ENCODE data around the gene PTPRN2. TPM values are rescaled to one million over a fixed set of nuclear protein-coding genes. Genes with fewer than 3 reads are reported as not detected.

Gene PTPRN2
- polyA plus RNA-seq, 6 donors from 2014 or later, result 1.4 to 4.6 (median 3.8) TPM

GRCh38 chr7:158403013-158403821, 184.4 kb downstream of the PTPRN2 start:
- Mint-ChIP-seq H3K27me3 (no peaks in the 10 kb centered on the region), H3K9me3 (peaks cover 0 to 11% (median 9%) of the 10 kb centered on the region in 7 donors), H3K4me3 (no peak overlapping the region), H3K4me1 (no peaks in the 10 kb centered on the region), H3K27ac (no peak overlapping the region), H3K36me3 (peaks cover 0 to 11% of the 10 kb centered on the region in 2 donors)
- ATAC-seq (ENCODE audit: low read depth in 2 of 2) (no peak), DNase-seq (no peak)

GRCh38 chr7:158402471-158402870, 185.2 kb downstream of the PTPRN2 start:
- Mint-ChIP-seq H3K27me3 (no peaks in the 10 kb centered on the region), H3K36me3 (peaks cover 0 to 11% of the 10 kb centered on the region in 2 donors), H3K27ac (no peak overlapping the region), H3K4me1 (no peaks in the 10 kb centered on the region), H3K9me3 (peaks cover 0 to 18% (median 11%) of the 10 kb centered on the region in 7 donors), H3K4me3 (no peak overlapping the region)
- DNase-seq, result no peak
- no peak for ATAC-seq (ENCODE audit: low read depth in 2 of 2)

- peaks cover 0 to 11% of the 10 kb centered on the region in 2 donors for H3K36me3 Mint-ChIP-seq
- no peak overlapping the region for H3K4me3 Mint-ChIP-seq
- H3K4me1 Mint-ChIP-seq, result no peaks in the 10 kb centered on the region
- no peak overlapping the region for H3K27ac Mint-ChIP-seq
- peaks cover 0 to 19% (median 11%) of the 10 kb centered on the region in 7 donors for H3K9me3 Mint-ChIP-seq
- H3K27me3 Mint-ChIP-seq, result no peaks in the 10 kb centered on the region
- DNase-seq, result no peak
- ATAC-seq (ENCODE audit: low read depth in 2 of 2), result no peak
These were observed 185.8 kb downstream of the PTPRN2 start for GRCh38 chr7:158401826-158402225.

- H3K36me3 Mint-ChIP-seq, result peaks cover 0 to 11% of the 10 kb centered on the region in 2 donors
These were observed 186.3 kb downstream of the PTPRN2 start for GRCh38 chr7:158401295-158401694.

GRCh38 chr7:158400601-158401225, 186.9 kb downstream of the PTPRN2 start:
- no peaks in the 10 kb centered on the region for H3K27me3 Mint-ChIP-seq
- H3K9me3 Mint-ChIP-seq, result peaks cover 0 to 19% (median 11%) of the 10 kb centered on the region in 7 donors
- no peak overlapping the region for H3K4me3 Mint-ChIP-seq
- ATAC-seq (ENCODE audit: low read depth in 2 of 2) (no peak), DNase-seq (no peak)
- peaks cover 0 to 11% of the 10 kb centered on the region in 2 donors for H3K36me3 Mint-ChIP-seq
- no peak overlapping the region for H3K27ac Mint-ChIP-seq
- no peaks in the 10 kb centered on the region for H3K4me1 Mint-ChIP-seq

More at GRCh38 chr7:158401295-158401694, 186.3 kb downstream of the PTPRN2 start:
- Mint-ChIP-seq H3K27ac (peak overlapping the region in 1 of 6 donors; percentile 17), H3K27me3 (no peaks in the 10 kb centered on the region), H3K4me1 (no peaks in the 10 kb centered on the region), H3K9me3 (peaks cover 0 to 19% (median 11%) of the 10 kb centered on the region in 7 donors), H3K4me3 (no peak overlapping the region)
- no peak for DNase-seq
- no peak for ATAC-seq (ENCODE audit: low read depth in 2 of 2)

- Mint-ChIP-seq H3K27me3 (no peaks in the 10 kb centered on the region), H3K4me3 (peak overlapping the region in 1 of 8 donors; percentile 28), H3K36me3 (peaks cover 0 to 11% of the 10 kb centered on the region in 2 donors), H3K27ac (no peak overlapping the region), H3K4me1 (no peaks in the 10 kb centered on the region), H3K9me3 (peaks cover 0 to 19% (median 11%) of the 10 kb centered on the region in 7 donors)
- DNase-seq, result no peak
- no peak for ATAC-seq (ENCODE audit: low read depth in 2 of 2)
These were observed 187.9 kb downstream of the PTPRN2 start for GRCh38 chr7:158399762-158400161.

- ATAC-seq (ENCODE audit: low read depth in 2 of 2) (no peak), DNase-seq (no peak)
- Mint-ChIP-seq H3K4me3 (no peak overlapping the region), H3K36me3 (peaks cover 0 to 11% of the 10 kb centered on the region in 2 donors), H3K9me3 (peaks cover 0 to 19% (median 11%) of the 10 kb centered on the region in 7 donors), H3K27ac (no peak overlapping the region), H3K4me1 (no peaks in the 10 kb centered on the region), H3K27me3 (no peaks in the 10 kb centered on the region)
These were observed 188.9 kb downstream of the PTPRN2 start for GRCh38 chr7:158398750-158399149.

GRCh38 chr7:158397885-158398284, 189.7 kb downstream of the PTPRN2 start:
- Mint-ChIP-seq H3K4me1 (no peaks in the 10 kb centered on the region), H3K36me3 (peaks cover 0 to 11% of the 10 kb centered on the region in 2 donors), H3K27me3 (peaks cover 0 to 4% (median 0%) of the 10 kb centered on the region in 3 donors), H3K4me3 (no peak overlapping the region), H3K27ac (peak overlapping the region in 1 of 6 donors; percentile 42), H3K9me3 (peaks cover 0 to 19% (median 11%) of the 10 kb centered on the region in 7 donors)
- DNase-seq (no peak), ATAC-seq (ENCODE audit: low read depth in 2 of 2) (no peak)

GRCh38 chr7:158396982-158397862, 190.4 kb downstream of the PTPRN2 start:
- peaks cover 0 to 4% (median 0%) of the 10 kb centered on the region in 3 donors for H3K27me3 Mint-ChIP-seq
- H3K4me1 Mint-ChIP-seq, result no peaks in the 10 kb centered on the region
- peak overlapping the region in 1 of 6 donors; percentile 42 for H3K27ac Mint-ChIP-seq

GRCh38 chr7:158396301-158396905, 191.2 kb downstream of the PTPRN2 start:
- no peak overlapping the region for H3K27ac Mint-ChIP-seq
- no peak overlapping the region for H3K4me3 Mint-ChIP-seq
- H3K36me3 Mint-ChIP-seq, result peaks cover 0 to 11% of the 10 kb centered on the region in 2 donors
- DNase-seq (no peak), ATAC-seq (ENCODE audit: low read depth in 2 of 2) (no peak)
- no peaks in the 10 kb centered on the region for H3K4me1 Mint-ChIP-seq
- peaks cover 0 to 19% (median 11%) of the 10 kb centered on the region in 7 donors for H3K9me3 Mint-ChIP-seq
- peaks cover 0 to 4% (median 0%) of the 10 kb centered on the region in 3 donors for H3K27me3 Mint-ChIP-seq

More at GRCh38 chr7:158396982-158397862, 190.4 kb downstream of the PTPRN2 start:
- no peak for DNase-seq
- Mint-ChIP-seq H3K4me3 (no peak overlapping the region), H3K36me3 (peaks cover 0 to 11% of the 10 kb centered on the region in 2 donors), H3K9me3 (peaks cover 0 to 19% (median 11%) of the 10 kb centered on the region in 7 donors)
- no peak for ATAC-seq (ENCODE audit: low read depth in 2 of 2)

- DNase-seq, result no peak
- ATAC-seq (ENCODE audit: low read depth in 2 of 2), result no peak
- Mint-ChIP-seq H3K9me3 (peaks cover 0 to 19% (median 11%) of the 10 kb centered on the region in 7 donors), H3K27ac (no peak overlapping the region), H3K4me3 (no peak overlapping the region), H3K27me3 (peaks cover 0 to 4% (median 0%) of the 10 kb centered on the region in 3 donors), H3K4me1 (no peaks in the 10 kb centered on the region), H3K36me3 (peaks cover 0 to 11% of the 10 kb centered on the region in 2 donors)
These were observed 191.8 kb downstream of the PTPRN2 start for GRCh38 chr7:158395780-158396278.

GRCh38 chr7:158395349-158395748, 192.3 kb downstream of the PTPRN2 start:
- no peak for ATAC-seq (ENCODE audit: low read depth in 2 of 2)
- peaks cover 0 to 4% (median 0%) of the 10 kb centered on the region in 3 donors for H3K27me3 Mint-ChIP-seq

More at GRCh38 chr7:158395349-158395748, 192.3 kb downstream of the PTPRN2 start:
- H3K4me1 Mint-ChIP-seq, result no peaks in the 10 kb centered on the region
- no peak overlapping the region for H3K27ac Mint-ChIP-seq
- peaks cover 0 to 11% of the 10 kb centered on the region in 2 donors for H3K36me3 Mint-ChIP-seq
- no peak overlapping the region for H3K4me3 Mint-ChIP-seq
- DNase-seq, result no peak
- H3K9me3 Mint-ChIP-seq, result peaks cover 0 to 19% (median 11%) of the 10 kb centered on the region in 7 donors
